ENCODE results near the gene ZFYVE28. TPM values are rescaled to one million over a fixed set of nuclear protein-coding genes. Genes with fewer than 3 reads are reported as not detected.
"Not testable (repeated sequence)": the region's sequence is repeated elsewhere in the genome, so short reads cannot be mapped to it uniquely, and the experiment has no call there.

ZFYVE28 gene
- polyA plus RNA-seq, 3 donors, result 4.4 to 6.9 (median 5.1) TPM

GRCh38 chr4:2382769-2383202, 35.7 kb downstream of the ZFYVE28 start:
- WGBS, 3 donors, result 61 to 90% (median 70%) methylated on average over 7 of the region's 7 CpGs
- not testable (repeated sequence) for H3K27ac ChIP-seq (ENCODE audit: low read depth, low read length)

- not testable (repeated sequence) for H3K27ac ChIP-seq (ENCODE audit: low read depth, low read length)
- 82 to 88% (median 85%) methylated on average over 6 of the region's 6 CpGs for WGBS, 3 donors
Observed at GRCh38 chr4:2380589-2380988, 37.9 kb downstream of the ZFYVE28 start.

GRCh38 chr4:2378898-2379297, 39.5 kb downstream of the ZFYVE28 start:
- H3K27ac ChIP-seq (ENCODE audit: low read depth, low read length), result no peak overlapping the region
- 64 to 83% (median 71%) methylated on average over 3 of the region's 3 CpGs for WGBS, 3 donors

GRCh38 chr4:2378401-2378800, 40.0 kb downstream of the ZFYVE28 start:
- 70 to 82% (median 74%) methylated on average over 5 of the region's 5 CpGs for WGBS, 3 donors
- H3K27ac ChIP-seq (ENCODE audit: low read depth, low read length), result no peak overlapping the region

GRCh38 chr4:2377241-2377640, 41.2 kb downstream of the ZFYVE28 start:
- no peak overlapping the region for H3K27ac ChIP-seq (ENCODE audit: low read depth, low read length)
- 88 to 90% (median 89%) methylated on average over 14 of the region's 14 CpGs for WGBS, 3 donors

GRCh38 chr4:2375427-2375826, 43.0 kb downstream of the ZFYVE28 start:
- 77 to 81% (median 77%) methylated on average over 10 of the region's 10 CpGs for WGBS, 3 donors
- no peak overlapping the region for H3K27ac ChIP-seq (ENCODE audit: low read depth, low read length)

- H3K27ac ChIP-seq (ENCODE audit: low read depth, low read length), result no peak overlapping the region
- 88 to 90% (median 89%) methylated on average over 7 of the region's 7 CpGs for WGBS, 3 donors
Observed at GRCh38 chr4:2373532-2373931, 44.9 kb downstream of the ZFYVE28 start.

GRCh38 chr4:2372488-2373030, 45.9 kb downstream of the ZFYVE28 start:
- H3K27ac ChIP-seq (ENCODE audit: low read depth, low read length), result no peak overlapping the region
- WGBS, 3 donors, result 87 to 89% (median 87%) methylated on average over 14 of the region's 14 CpGs

- WGBS, 3 donors, result 80 to 86% (median 82%) methylated on average over 27 of the region's 27 CpGs
Observed at GRCh38 chr4:2371765-2372487, 46.5 kb downstream of the ZFYVE28 start.

GRCh38 chr4:2370597-2371320, 47.7 kb downstream of the ZFYVE28 start:
- H3K27ac ChIP-seq (ENCODE audit: low read depth, low read length), result no peak overlapping the region
- WGBS, 3 donors, result 86 to 90% (median 90%) methylated on average over 26 of the region's 26 CpGs

More at GRCh38 chr4:2371765-2372487, 46.5 kb downstream of the ZFYVE28 start:
- no peak overlapping the region for H3K27ac ChIP-seq (ENCODE audit: low read depth, low read length)

- H3K27ac ChIP-seq (ENCODE audit: low read depth, low read length), result no peak overlapping the region
- WGBS, 3 donors, result 96 to 98% (median 98%) methylated on average over 4 of the region's 4 CpGs
Observed at GRCh38 chr4:2368746-2369437, 49.6 kb downstream of the ZFYVE28 start.

GRCh38 chr4:2367626-2368025, 50.8 kb downstream of the ZFYVE28 start:
- WGBS, 3 donors, result 85 to 93% (median 85%) methylated on average over 7 of the region's 7 CpGs
- H3K27ac ChIP-seq (ENCODE audit: low read depth, low read length), result no peak overlapping the region

- WGBS, 3 donors, result 60 to 73% (median 72%) methylated on average over 20 of the region's 20 CpGs
- no peak overlapping the region for H3K27ac ChIP-seq (ENCODE audit: low read depth, low read length)
Observed at GRCh38 chr4:2366252-2367192, 51.9 kb downstream of the ZFYVE28 start.

GRCh38 chr4:2365913-2366210, 52.6 kb downstream of the ZFYVE28 start:
- no peak overlapping the region for H3K27ac ChIP-seq (ENCODE audit: low read depth, low read length)
- WGBS, 3 donors, result 82 to 90% (median 87%) methylated on average over 9 of the region's 9 CpGs

GRCh38 chr4:2365054-2365912, 53.2 kb downstream of the ZFYVE28 start:
- WGBS, 3 donors, result 52 to 66% (median 54%) methylated on average over 30 to 40 of the region's 41 CpGs
- no peak overlapping the region for H3K27ac ChIP-seq (ENCODE audit: low read depth, low read length)

- H3K27ac ChIP-seq (ENCODE audit: low read depth, low read length), result no peak overlapping the region
- WGBS, 3 donors, result 10 to 35% (median 15%) methylated on average over 37 to 47 of the region's 47 CpGs
Observed at GRCh38 chr4:2364654-2365053, 53.8 kb downstream of the ZFYVE28 start.

GRCh38 chr4:2363951-2364653, 54.3 kb downstream of the ZFYVE28 start:
- H3K27ac ChIP-seq (ENCODE audit: low read depth, low read length), result no peak overlapping the region
- WGBS, 3 donors, result 63 to 75% (median 67%) methylated on average over 17 of the region's 17 CpGs
